NCI-H526 treated with DMSO at 0.1 percent for 48 hours (cell line): ENCODE data around the gene MGMT.

Source experiments
- DNase-seq: peaks from one replicate; lab custom pipeline; 2025; lab: John Stamatoyannopoulos, UW

Gene MGMT

GRCh38 chr10:129774736-129775401, 307.8 kb downstream of the MGMT start:
- no peak for DNase-seq

GRCh38 chr10:129775681-129776080, 308.6 kb downstream of the MGMT start:
- DNase-seq = no peak

GRCh38 chr10:129777687-129778086, 310.6 kb downstream of the MGMT start:
- DNase-seq = no peak

GRCh38 chr10:129778571-129778970, 311.5 kb downstream of the MGMT start:
- no peak for DNase-seq

- no peak for DNase-seq
Observed at GRCh38 chr10:129779126-129780111, 312.4 kb downstream of the MGMT start.

- no peak for DNase-seq
Observed at GRCh38 chr10:129780198-129780597, 313.2 kb downstream of the MGMT start.

GRCh38 chr10:129780901-129781795, 314.1 kb downstream of the MGMT start:
- no peak for DNase-seq

GRCh38 chr10:129784291-129784690, 317.2 kb downstream of the MGMT start:
- no peak for DNase-seq

- DNase-seq = no peak
Observed at GRCh38 chr10:129784891-129785290, 317.9 kb downstream of the MGMT start.

GRCh38 chr10:129785536-129785981, 318.5 kb downstream of the MGMT start:
- DNase-seq = no peak

- DNase-seq = no peak
Observed at GRCh38 chr10:129786216-129786615, 319.2 kb downstream of the MGMT start.

- no peak for DNase-seq
Observed at GRCh38 chr10:129787557-129787956, 320.5 kb downstream of the MGMT start.

- no peak for DNase-seq
Observed at GRCh38 chr10:129788215-129788614, 321.2 kb downstream of the MGMT start.

- no peak for DNase-seq
Observed at GRCh38 chr10:129790715-129791446, 323.8 kb downstream of the MGMT start.

GRCh38 chr10:129792141-129792540, 325.1 kb downstream of the MGMT start:
- DNase-seq = no peak

GRCh38 chr10:129792864-129793263, 325.8 kb downstream of the MGMT start:
- DNase-seq = no peak

- DNase-seq = no peak
Observed at GRCh38 chr10:129793479-129793878, 326.4 kb downstream of the MGMT start.

GRCh38 chr10:129793996-129794395, 327.0 kb downstream of the MGMT start:
- DNase-seq = no peak

GRCh38 chr10:129796710-129797420, 329.8 kb downstream of the MGMT start:
- DNase-seq = no peak

- DNase-seq = no peak
Observed at GRCh38 chr10:129799942-129800341, 332.9 kb downstream of the MGMT start.
